Measurements from ENCODE around the gene G3BP2.

DNA sequence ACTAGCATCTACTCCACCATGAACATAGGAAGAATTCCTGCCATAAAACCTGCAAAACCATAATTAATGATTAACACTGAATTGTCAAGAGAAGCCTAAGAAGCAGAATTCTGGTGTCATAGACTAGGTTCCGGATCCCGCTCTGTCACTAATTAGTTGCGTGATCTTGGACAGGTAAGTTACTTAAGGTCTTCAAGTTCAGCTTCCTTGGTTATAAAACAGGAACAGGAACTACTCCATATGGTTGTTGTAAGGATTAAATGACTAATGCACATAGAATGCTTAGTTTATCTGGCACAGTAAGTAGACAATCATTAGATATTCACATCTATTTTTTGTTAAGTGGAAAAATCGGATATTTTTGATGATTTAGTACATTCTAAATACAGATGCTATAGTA is 14.3 kb downstream of the G3BP2 start:
- TF ChIP-seq FOXM1 (IDR thresholded peaks at IDR 0.05; ENCODE audit: borderline replicate concordance), result no peak
- TF ChIP-seq ELF4 (IDR thresholded peaks at IDR 0.05), result no peak
- no peak for TF ChIP-seq SUZ12 (IDR thresholded peaks at IDR 0.05)
- no peak for TF ChIP-seq BHLHE40 (IDR thresholded peaks at IDR 0.05; ENCODE audit: borderline replicate concordance)
- TF ChIP-seq HDGF (IDR thresholded peaks at IDR 0.05; ENCODE audit: borderline replicate concordance), result no peak
- no peak for TF ChIP-seq FOXA1 (IDR thresholded peaks at IDR 0.05)
- TF ChIP-seq SP1 (IDR thresholded peaks at IDR 0.05), result no peak
- no peak for TF ChIP-seq ZNF384 (IDR thresholded peaks at IDR 0.05)
- no peak for TF ChIP-seq NFRKB (IDR thresholded peaks at IDR 0.05)
- TF ChIP-seq LEF1 (IDR thresholded peaks at IDR 0.05; ENCODE audit: borderline replicate concordance), result no peak
- no peak for TF ChIP-seq ARNT (IDR thresholded peaks at IDR 0.05)
